GM20000 (cell line): ENCODE results near the gene SHE.

Source experiments
- DNase-seq: peaks from one replicate; pipeline ENCODE4 v3.0.0; 2012; ENCODE audit warnings: low spot score
- CTCF ChIP-seq: IDR thresholded peaks from 2 replicates; pipeline ENCODE4 v1.5.1; 2012; ENCODE audit warnings: mild to moderate bottlenecking, control low read depth; ENCODE audit errors: extremely low read depth, missing control alignments

Gene SHE

GRCh38 chr1:154476791-154477190, 25.4 kb downstream of the SHE start:
- no peak for DNase-seq

GRCh38 chr1:154474802-154475201, 27.4 kb downstream of the SHE start:
- DNase-seq: no peak

More at GRCh38 chr1:154476791-154477190, 25.4 kb downstream of the SHE start:
- TF ChIP-seq CTCF: no peak

GRCh38 chr1:154471304-154471703, 30.9 kb downstream of the SHE start:
- DNase-seq: no peak
- TF ChIP-seq CTCF: no peak

More at GRCh38 chr1:154474802-154475201, 27.4 kb downstream of the SHE start:
- no peak for TF ChIP-seq CTCF

- TF ChIP-seq CTCF: no peak
- no peak for DNase-seq
Observed at GRCh38 chr1:154469844-154470560, 32.2 kb downstream of the SHE start.

GRCh38 chr1:154468535-154469250, 33.5 kb downstream of the SHE start:
- DNase-seq: no peak

GRCh38 chr1:154467434-154468102, 34.6 kb downstream of the SHE start:
- no peak for TF ChIP-seq CTCF
- no peak for DNase-seq

More at GRCh38 chr1:154468535-154469250, 33.5 kb downstream of the SHE start:
- TF ChIP-seq CTCF: no peak
